LNCAP (cell line): Measurements from ENCODE around the gene POMGNT2.

Experiments
- CTCF ChIP-seq: fragments of 450-650 bp; IDR thresholded peaks from 2 replicates; pipeline ENCODE4 v1.5.1; 2017; ENCODE audit warnings: mild to moderate bottlenecking

The POMGNT2 gene

GRCh38 chr3:43098761-43099160 lies 7.1 kb downstream of the POMGNT2 start:
- TF ChIP-seq CTCF = no peak

DNA sequence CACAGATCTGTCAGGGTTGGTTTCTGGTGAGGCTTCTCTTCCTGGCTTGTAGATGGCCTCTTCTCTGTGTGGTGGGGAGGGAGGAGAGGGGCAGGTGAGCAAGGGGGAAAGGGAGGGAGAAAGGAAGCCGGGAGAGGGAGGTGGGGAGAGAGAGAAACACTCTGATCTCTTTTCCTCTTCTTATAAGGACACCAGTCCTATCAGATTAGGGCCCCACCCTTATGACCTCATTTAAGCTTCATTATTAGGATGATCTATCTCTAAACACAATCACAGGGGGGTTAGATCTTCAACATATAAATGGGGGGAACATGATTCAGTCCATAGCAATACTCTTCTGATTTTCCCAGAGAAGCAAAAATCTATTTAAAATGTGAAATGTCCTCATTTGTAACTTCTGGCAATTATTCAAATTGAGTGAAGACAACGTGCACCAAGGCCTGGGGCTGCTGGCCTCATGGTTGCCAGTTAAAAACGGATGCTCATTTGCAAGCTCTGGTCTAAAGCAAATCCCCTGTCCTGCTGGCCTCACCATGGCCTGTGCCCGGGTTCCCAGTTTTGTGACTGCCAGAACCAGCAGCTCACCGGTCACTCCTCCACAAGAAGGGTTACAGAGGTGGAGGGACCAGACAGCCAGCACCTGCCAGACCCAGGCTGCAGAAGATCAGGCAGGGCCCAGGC lies 8.3 kb downstream of the POMGNT2 start:
- no peak for TF ChIP-seq CTCF

DNA sequence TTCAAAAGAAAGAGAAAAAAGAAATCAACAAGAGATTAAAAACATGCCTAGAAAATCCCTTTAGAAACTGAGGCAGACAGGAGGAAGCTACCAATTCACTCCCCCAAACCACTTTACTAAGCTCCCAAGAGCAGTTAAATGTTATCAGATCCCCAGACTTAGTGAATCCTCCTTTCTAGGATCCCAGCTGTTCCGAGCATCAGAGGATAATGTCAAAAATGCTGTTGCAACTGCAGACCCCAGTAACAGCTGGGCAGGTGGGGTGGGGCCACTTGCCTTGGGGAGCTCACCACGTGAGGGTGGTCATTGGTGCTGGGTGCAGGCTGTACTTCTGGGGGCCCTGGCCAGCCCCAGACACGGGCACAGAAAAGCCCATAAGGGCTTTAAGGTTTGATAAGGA lies 9.1 kb downstream of the POMGNT2 start:
- TF ChIP-seq CTCF = no peak

DNA sequence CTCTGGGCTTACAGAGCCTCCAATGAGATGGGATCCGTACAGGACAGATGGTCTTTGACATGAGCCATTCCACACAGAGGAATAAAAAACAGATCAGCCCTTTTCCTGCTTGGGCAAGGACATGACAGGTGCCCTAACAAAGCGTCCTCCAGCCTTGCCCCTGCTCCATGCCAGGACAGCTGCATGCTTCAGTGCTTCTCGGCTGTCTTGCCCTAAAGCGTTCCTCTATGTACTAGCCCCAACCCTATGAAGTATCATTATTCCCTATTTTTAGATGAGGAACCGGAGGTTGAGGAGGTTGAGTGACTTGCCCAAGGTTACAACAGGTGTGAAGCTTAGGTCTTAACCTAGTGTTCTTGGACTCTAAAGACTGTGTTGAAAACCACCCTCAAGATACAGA lies 10.5 kb downstream of the POMGNT2 start:
- no peak for TF ChIP-seq CTCF

GRCh38 chr3:43094851-43095250 lies 11.0 kb downstream of the POMGNT2 start:
- no peak for TF ChIP-seq CTCF

DNA sequence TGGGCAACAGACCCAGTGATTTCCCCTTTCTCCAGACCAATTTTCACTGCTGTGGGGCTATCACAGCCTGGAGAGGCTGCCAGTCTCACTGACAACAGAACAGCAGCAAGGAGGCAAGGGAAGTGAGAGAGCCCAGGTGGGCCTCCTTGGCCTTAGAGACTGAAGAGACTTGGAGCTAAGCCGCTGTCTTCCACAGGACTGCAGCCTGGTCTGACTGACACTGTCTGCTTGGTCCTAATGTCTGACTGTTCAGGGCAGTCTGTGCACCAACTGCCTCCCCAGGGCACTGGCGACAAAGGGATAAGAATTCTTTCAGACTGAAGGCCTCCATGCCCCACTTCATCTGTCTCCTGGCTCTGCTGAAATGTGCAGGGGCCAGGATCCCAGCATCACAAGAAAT lies 11.5 kb downstream of the POMGNT2 start:
- TF ChIP-seq CTCF = no peak

- no peak for TF ChIP-seq CTCF
These were observed 11.9 kb downstream of the POMGNT2 start for GRCh38 chr3:43093974-43094373.

DNA sequence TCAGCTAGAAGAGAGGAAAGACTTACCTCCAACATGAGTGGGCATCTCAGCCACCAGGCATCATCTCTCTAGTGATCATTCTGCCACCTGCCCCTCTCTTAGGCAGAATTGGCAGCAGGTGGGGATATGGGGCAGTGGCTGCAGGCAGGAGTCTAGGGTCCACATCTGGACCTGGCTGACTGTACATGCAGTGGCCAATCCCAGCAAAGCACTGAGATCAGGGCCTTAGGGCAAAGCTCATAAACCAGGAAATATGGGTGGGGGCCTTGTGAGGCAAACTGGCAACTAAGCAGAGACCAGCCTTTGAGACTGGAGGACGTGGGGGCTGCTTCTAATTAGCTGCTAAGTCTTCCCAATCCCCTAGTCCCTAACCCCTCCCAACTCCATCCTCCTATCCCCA lies 12.9 kb downstream of the POMGNT2 start:
- no peak for TF ChIP-seq CTCF
